CD4-positive, alpha-beta T cell treated with Interleukin-17A for 1 hour (primary cell): ENCODE results near the gene CPNE9.
"Not testable (repeated sequence)": the region's sequence is repeated elsewhere in the genome, so short reads cannot be mapped to it uniquely, and the experiment has no call there.

Source experiments
- DNase-seq: peaks from one replicate; pipeline ENCODE4 v3.0.0-alpha.2; 2020

The CPNE9 gene

DNA sequence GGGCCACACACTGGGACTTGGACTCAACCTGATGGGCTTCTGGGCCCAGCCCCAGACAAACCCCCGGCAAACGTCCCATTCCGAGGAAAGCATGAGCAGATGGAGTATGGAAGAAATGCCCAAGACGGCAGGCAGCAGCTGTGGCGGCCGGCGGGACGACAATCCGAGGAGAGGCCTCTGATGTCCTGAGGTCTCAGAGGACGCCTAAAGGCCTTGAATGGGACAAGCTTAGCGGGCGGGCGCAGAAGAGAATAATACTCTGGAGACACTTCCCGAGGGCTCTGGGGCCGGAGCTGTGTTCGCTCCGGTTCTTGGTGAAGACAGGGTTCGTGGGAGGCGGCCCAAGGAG lies 45.6 kb downstream of the CPNE9 start:
- DNase-seq = no peak

- DNase-seq = peak; percentile 97
Measured at GRCh38 chr3:9749645-9750555, 46.3 kb downstream of the CPNE9 start, which contains the start of gene OGG1. Gene OGG1, plus strand, starts transcription at chr3:9749952. Its CDS starts 335 bp downstream, at chr3:9750287.

GRCh38 chr3:9750556-9751411 lies 47.2 kb downstream of the CPNE9 start:
- no peak for DNase-seq

GRCh38 chr3:9754678-9755077 lies 51.0 kb downstream of the CPNE9 start:
- no peak for DNase-seq

- DNase-seq = no peak
Measured at GRCh38 chr3:9757427-9757826, 53.8 kb downstream of the CPNE9 start.

- DNase-seq = no peak
Measured at GRCh38 chr3:9760779-9761505, 57.3 kb downstream of the CPNE9 start.

- DNase-seq = no peak
Measured at GRCh38 chr3:9761919-9762318, 58.3 kb downstream of the CPNE9 start.

DNA sequence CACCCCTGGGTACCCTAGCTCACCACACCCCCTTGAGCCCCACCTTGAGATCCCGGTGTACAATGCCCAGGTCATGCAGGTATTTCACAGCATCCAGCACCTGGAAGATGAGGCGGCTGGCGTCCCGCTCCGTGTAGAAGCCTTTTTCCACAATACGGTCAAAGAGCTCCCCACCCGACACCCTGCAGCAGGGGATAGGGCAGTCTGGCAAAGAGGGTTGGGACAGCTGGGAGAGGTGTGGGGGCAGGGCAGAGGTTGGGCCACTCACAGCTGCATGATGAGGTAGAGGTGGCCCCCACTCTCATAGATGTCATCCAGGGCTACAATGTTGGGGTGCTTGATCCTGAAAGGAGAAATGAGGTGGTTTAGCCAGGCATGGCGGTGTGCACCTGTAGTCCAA lies 59.2 kb downstream of the CPNE9 start:
- no peak for DNase-seq

- DNase-seq = no peak
Measured at GRCh38 chr3:9765865-9766264, 62.2 kb downstream of the CPNE9 start.

DNA sequence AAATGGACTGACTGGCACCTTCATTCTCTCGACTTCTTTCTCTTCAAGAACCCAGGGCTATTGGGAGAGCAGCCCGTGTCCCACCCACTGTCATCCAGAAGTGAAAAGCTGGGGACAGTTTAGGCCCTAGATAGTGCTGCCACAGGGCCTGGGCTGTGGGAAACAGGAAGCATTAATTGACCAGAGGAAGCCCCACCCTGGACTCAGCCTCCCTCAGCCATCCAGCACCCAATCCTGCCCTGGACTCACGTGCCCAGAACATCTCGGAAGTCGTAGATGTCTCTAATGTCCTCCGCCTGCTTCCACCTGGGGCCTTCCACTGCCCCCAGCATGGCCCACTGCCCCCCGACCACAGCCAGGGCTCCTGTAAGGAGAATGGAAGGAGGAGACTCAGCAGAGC lies 63.8 kb downstream of the CPNE9 start:
- DNase-seq = no peak

GRCh38 chr3:9768141-9768775 lies 64.6 kb downstream of the CPNE9 start:
- no peak for DNase-seq

GRCh38 chr3:9769012-9769411 lies 65.4 kb downstream of the CPNE9 start:
- no peak for DNase-seq

DNA sequence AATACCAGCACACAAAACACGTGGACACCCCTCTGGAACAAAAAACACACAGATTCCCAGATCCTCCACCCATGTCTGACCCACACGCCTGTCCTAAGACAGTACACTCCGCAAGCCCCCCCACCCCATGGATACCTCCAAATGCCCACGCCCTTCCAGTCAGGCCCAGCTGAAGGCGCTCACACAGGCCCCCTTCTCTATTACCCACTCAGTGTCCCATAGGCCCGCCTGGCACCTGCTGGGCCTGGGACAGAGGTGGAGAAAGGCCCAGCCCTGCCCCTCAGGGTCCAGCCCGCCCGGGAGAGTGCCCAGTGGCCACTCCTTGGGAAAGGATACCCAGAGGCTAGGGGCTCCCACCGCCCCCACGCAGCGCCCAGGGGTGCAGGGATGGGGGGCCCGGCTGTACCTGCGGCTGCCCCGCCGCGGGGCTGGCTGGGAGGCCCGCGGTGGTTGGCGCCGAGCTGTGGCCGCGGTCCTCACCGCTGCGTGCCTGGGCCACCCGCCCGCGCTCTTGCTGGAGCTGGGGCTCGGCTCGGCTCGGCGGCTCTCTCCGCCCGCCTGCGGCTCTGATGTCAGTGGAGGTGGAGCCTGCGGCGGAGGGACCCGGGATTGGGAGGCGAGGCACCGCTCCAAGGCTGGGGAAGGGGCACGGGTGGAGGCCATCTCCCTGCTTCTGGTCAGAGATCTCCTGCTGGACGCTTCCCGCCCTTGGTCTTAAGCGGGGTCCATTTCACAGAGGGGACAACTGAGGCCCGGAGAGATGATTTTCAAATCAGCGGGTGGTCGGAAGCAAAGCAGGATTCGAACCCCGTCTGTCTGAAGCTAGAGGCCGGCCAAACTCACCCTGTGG lies 66.0 kb downstream of the CPNE9 start, which contains the start of gene CAMK1:
TSS of gene CAMK1 (minus strand) at position 522 of the 850 bp plus-strand sequence. CDS start 2,198 bp downstream, outside the sequence.
- DNase-seq = peak; percentile 50

GRCh38 chr3:9770276-9770812 lies 66.7 kb downstream of the CPNE9 start:
- DNase-seq = no peak

DNA sequence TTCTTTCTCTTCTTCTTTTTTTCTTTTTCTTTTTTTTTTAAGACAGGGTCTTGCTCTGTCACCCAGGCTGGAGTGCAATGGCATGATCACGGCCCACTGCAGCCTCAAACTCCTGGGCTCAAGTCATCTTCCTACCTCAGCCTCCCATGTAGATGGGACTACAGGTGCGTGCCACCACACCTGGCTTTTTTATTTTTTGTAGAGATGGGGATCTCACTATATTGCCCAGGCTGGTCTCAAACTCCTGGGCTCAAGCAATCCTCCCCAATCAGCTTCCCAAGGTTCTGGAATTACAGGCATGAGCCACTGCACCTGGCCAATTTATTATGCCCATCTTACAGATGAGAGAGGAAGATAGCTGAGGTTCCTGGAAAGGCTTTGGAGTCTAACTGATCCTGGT lies 67.4 kb downstream of the CPNE9 start:
- DNase-seq = not testable (repeated sequence)

- no peak for DNase-seq
Measured at GRCh38 chr3:9776896-9777693, 73.5 kb downstream of the CPNE9 start.

DNA sequence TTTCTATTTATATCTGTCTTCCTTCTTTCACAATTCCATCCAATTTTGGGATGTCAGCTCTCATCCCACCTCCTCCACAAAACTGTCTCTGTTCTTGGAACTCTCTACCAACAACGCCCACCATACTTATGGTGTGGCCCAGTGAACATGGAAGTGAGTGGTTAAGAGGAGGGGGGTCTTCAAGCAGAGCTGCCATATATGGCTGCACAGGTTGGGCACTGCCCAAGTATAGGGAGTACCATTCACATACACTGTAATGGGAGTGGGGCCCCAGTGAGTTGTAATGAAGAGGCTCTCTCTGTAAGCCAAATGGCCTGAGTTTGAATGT lies 74.0 kb downstream of the CPNE9 start:
- no peak for DNase-seq

GRCh38 chr3:9778143-9779074 lies 74.8 kb downstream of the CPNE9 start:
- no peak for DNase-seq

GRCh38 chr3:9779075-9779593 lies 75.5 kb downstream of the CPNE9 start:
- DNase-seq = no peak
